Thyroid gland (tissue), 4 donors: ENCODE data around the gene RAB3D.

Source experiments
- CTCF ChIP-seq, 6 experiments: fragments of 200-600 bp in 3 of 6; fragments of 450-650 bp in 3 of 6; sonication (generic) in 3 of 6; IDR thresholded peaks; one replicate each; pipeline ENCODE4 v1.5.1; 2016 to 2019; ENCODE audit warnings: antibody characterized with exemption in 6 of 6, mild to moderate bottlenecking in 2 of 6, inconsistent platforms in 1 of 6, moderate library complexity in 1 of 6
- POLR2A ChIP-seq, 2 donors: fragments of 450-650 bp; IDR thresholded peaks; one replicate each; pipeline ENCODE4 v1.6.1; 2017; ENCODE audit warnings: antibody characterized with exemption in 2 of 2, mild to moderate bottlenecking in 2 of 2, moderate library complexity in 1 of 2

GRCh38 chr19:11346104-11346940, 6.9 kb upstream of the RAB3D start, which contains the start of the genes CCDC159 and TMEM205:
- TF ChIP-seq CTCF (IDR thresholded peaks at IDR 0.05) (no peak), POLR2A (IDR thresholded peaks at IDR 0.05) (peak; percentile 27 to 74)
